Osteocyte (in vitro differentiated cells): ENCODE measurements around the gene TSGA10IP. TPM values are rescaled to one million over a fixed set of nuclear protein-coding genes. Genes with fewer than 3 reads are reported as not detected.
A peak's percentile ranks its signal among the peaks of the same experiment; 100 is the strongest.

Source experiments
- DNase-seq: peaks from one replicate; pipeline ENCODE4 v3.0.0; 2021; ENCODE audit warnings: mixed read lengths; ENCODE audit not compliant: unreplicated experiment; ENCODE audit errors: extremely low spot score
- H3K27ac Mint-ChIP-seq: one replicate; pipeline ENCODE4 v1.8.0; 2021; ENCODE audit warnings: mild to moderate bottlenecking, mixed read lengths; ENCODE audit not compliant: unreplicated experiment
- H3K27me3 Mint-ChIP-seq: one replicate; pipeline ENCODE4 v1.8.0; 2021; ENCODE audit warnings: mixed read lengths; ENCODE audit not compliant: unreplicated experiment
- H3K36me3 Mint-ChIP-seq: one replicate; pipeline ENCODE4 v1.8.0; 2021; ENCODE audit warnings: mixed read lengths; ENCODE audit not compliant: unreplicated experiment
- H3K4me1 Mint-ChIP-seq: one replicate; pipeline ENCODE4 v1.8.0; 2021; ENCODE audit warnings: mixed read lengths; ENCODE audit not compliant: unreplicated experiment
- H3K4me3 Mint-ChIP-seq: one replicate; pipeline ENCODE4 v1.8.0; 2021; ENCODE audit warnings: mild to moderate bottlenecking, moderate library complexity, mixed read lengths; ENCODE audit not compliant: unreplicated experiment
- H3K9me3 Mint-ChIP-seq: one replicate; pipeline ENCODE4 v1.8.0; 2021; ENCODE audit warnings: mixed read lengths; ENCODE audit not compliant: unreplicated experiment
- CTCF ChIP-seq: fragments of 200-600 bp; sonication (generic); IDR thresholded peaks from 2 replicates; pipeline ENCODE4 v1.5.0; 2021; ENCODE audit warnings: antibody characterized with exemption, mild to moderate bottlenecking, moderate library complexity
- total RNA-seq: library from RNA; stranded (reverse); gene quantifications from 2 replicates; pipeline ENCODE4 v1.2.1, GENCODE V29; 2021

TSGA10IP gene
- total RNA-seq, 1 donor from 2014 or later, result not detected

DNA sequence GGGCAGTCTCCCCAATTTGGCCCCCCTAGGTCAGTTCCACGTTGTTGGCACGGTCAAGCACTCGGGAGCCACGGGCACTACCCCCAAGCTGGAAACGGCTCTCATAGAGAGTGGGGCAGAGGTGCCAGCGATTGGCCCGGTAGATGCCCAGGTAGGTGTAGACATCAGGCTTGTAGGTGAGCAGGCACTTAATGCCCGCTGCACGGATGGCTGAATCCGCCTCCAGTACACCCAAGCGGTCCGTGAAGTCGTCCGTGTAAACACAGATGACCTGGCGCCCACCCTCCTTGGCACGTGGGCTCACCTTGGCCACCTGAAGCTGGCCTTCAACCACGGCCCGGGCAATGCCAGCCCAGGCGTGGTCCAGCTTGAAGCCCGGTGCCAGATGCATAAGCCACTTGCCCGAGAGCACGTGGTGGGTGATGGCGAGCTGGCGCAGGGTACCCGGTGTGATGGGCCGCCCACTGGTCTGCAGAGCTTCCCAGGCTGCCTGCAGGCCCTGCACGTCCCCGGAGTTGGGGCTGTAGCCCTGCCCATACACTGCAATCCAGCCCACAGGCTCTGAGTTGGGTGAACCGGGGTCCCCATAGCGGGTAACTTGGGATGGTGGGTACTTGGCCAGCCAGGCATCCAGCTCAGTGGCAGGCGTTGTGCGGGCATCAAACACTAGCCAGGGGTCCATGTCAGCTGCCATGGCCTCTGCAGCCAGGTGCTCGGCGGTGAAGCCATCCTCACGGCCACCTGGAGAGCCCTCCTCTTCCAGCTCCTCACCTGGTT is 27.7 kb upstream of the TSGA10IP start:
- DNase-seq, result no peak
- Mint-ChIP-seq H3K36me3 (peaks cover 14% of the 10 kb centered on the region), H3K4me1 (peaks cover 49% of the 10 kb centered on the region), H3K27ac (peak overlapping the region; percentile 98), H3K9me3 (no peaks in the 10 kb centered on the region), H3K27me3 (no peaks in the 10 kb centered on the region), H3K4me3 (peak overlapping the region; percentile 82)
- TF ChIP-seq CTCF, result no peak

GRCh38 chr11:65918211-65919140 is 26.8 kb upstream of the TSGA10IP start, which contains the start of gene C11orf68:
TSS of gene C11orf68 (minus strand) at chr11:65919062. CDS start at chr11:65919031, 31 bp downstream.
- DNase-seq, result no peak
- Mint-ChIP-seq H3K36me3 (peaks cover 22% of the 10 kb centered on the region), H3K9me3 (no peaks in the 10 kb centered on the region), H3K27ac (peak within 1 kb of the TSS; percentile 98), H3K4me3 (peak within 1 kb of the TSS; percentile 88), H3K4me1 (peaks cover 44% of the 10 kb centered on the region), H3K27me3 (no peaks in the 10 kb centered on the region)
- no peak for TF ChIP-seq CTCF

DNA sequence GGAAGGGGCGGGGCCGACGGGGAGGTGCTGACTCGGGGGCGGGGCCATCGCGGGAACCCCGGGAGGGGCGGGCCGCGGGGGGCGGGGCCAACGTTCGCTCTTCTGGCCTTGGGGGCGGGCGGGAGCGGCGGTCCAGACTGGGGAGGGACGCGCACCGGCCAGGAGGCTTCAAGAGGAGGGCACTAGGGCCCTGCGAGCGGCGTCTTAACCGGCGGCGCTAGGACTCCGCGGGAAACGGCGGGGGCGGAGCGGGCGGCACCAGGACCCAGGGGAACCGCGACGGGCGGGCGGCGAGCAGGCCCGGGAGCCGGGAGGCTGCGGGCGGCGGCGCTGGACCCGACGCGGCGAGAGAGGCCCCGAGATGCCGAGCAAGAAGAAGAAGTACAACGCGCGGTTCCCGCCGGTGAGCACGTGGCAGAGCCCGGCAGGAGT is 26.1 kb upstream of the TSGA10IP start, which contains the start of gene DRAP1:
Gene DRAP1 (plus strand): TSS at position 286 of the 432 bp plus-strand sequence. CDS start 76 bp downstream, at position 362.
- H3K27ac Mint-ChIP-seq, result peak within 1 kb of the TSS; percentile 98
- H3K36me3 Mint-ChIP-seq, result peaks cover 23% of the 10 kb centered on the region
- no peak for TF ChIP-seq CTCF
- no peaks in the 10 kb centered on the region for H3K27me3 Mint-ChIP-seq
- H3K9me3 Mint-ChIP-seq, result no peaks in the 10 kb centered on the region
- peak; percentile 99 for DNase-seq
- H3K4me3 Mint-ChIP-seq, result peak within 1 kb of the TSS; percentile 88
- peaks cover 42% of the 10 kb centered on the region for H3K4me1 Mint-ChIP-seq

DNA sequence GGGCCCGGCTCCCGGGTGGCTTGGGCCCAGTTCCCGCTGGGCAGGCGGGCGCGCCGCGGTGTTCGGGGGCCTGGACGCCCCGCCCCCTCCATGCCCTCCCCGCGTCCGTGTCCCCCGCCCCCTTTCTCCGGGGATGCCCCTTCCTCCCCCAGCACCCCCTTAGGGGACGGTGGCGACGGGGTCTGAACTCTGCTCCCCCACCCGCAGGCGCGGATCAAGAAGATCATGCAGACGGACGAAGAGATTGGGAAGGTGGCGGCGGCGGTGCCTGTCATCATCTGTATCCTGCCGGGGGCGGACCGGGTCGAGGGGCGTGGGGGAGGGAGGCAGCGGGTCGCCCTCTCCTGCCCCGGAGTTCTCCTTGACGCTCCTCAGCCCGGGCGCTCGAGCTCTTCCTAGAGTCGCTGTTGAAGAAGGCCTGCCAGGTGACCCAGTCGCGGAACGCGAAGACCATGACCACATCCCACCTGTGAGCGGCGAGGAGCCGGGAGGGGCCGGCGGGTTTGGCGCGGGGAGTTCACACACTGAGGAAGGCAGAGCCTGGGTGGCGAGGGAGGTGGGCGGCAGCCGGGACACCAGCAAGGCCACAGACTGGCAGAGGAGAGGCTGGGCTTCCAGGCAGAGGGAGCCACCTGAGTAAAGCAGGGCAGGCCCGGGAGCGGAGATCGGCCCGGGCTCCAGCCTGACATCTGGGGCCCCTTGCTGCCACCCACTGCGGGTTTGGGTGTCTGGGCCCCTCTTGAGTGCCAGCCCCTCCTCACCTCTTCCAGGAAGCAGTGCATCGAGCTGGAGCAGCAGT is 25.5 kb upstream of the TSGA10IP start:
- Mint-ChIP-seq H3K27me3 (no peaks in the 10 kb centered on the region), H3K36me3 (peaks cover 23% of the 10 kb centered on the region), H3K4me3 (peak overlapping the region; percentile 88), H3K9me3 (no peaks in the 10 kb centered on the region), H3K27ac (peak overlapping the region; percentile 65), H3K4me1 (peaks cover 36% of the 10 kb centered on the region)
- no peak for TF ChIP-seq CTCF
- no peak for DNase-seq
